ENCODE measurements around the gene ADAM23. TPM values are rescaled to one million over a fixed set of nuclear protein-coding genes. Genes with fewer than 3 reads are reported as not detected.

ADAM23 gene
- total RNA-seq, 1 donor, result 0.94 TPM

GRCh38 chr2:206665251-206665650 is 221.9 kb downstream of the ADAM23 start:
- Histone ChIP-seq H3K27me3 (ENCODE audit: insufficient read depth, low read length) (no peaks in the 10 kb centered on the region), H3K9me3 (ENCODE audit: low read depth, low read length) (no peaks in the 10 kb centered on the region), H3K4me1 (ENCODE audit: insufficient read depth, low read length) (no peaks in the 10 kb centered on the region), H3K4me3 (ENCODE audit: low read length) (no peak overlapping the region)

Other genes starting within 250 kb of the ADAM23 start
- gene ZDBF2, start 168.9 kb upstream of the ADAM23 start, total RNA-seq, result 21.0 TPM
- gene FAM237A, start 199.0 kb downstream of the ADAM23 start, total RNA-seq, result not detected